HFF-Myc (cell line): Measurements from ENCODE around the gene HIVEP3.

Experiments
- DNase-seq: peaks from one replicate; pipeline ENCODE4 v3.0.0-alpha.2; 2011; ENCODE audit warnings: low read depth; ENCODE audit errors: extremely low read depth
- H3K4me3 ChIP-seq: replicated peaks from 2 replicates; pipeline ENCODE4 v1.5.1; 2011; ENCODE audit warnings: low read depth, mild to moderate bottlenecking, control low read depth, low read length
- TF ChIP-seq, protein P1 (sequence below): IDR thresholded peaks from 2 replicates; pipeline ENCODE4 v1.5.1; 2012; ENCODE audit warnings: mild to moderate bottlenecking, low read depth, low read length, control low read depth; ENCODE audit errors: missing control alignments

The HIVEP3 gene

DNA sequence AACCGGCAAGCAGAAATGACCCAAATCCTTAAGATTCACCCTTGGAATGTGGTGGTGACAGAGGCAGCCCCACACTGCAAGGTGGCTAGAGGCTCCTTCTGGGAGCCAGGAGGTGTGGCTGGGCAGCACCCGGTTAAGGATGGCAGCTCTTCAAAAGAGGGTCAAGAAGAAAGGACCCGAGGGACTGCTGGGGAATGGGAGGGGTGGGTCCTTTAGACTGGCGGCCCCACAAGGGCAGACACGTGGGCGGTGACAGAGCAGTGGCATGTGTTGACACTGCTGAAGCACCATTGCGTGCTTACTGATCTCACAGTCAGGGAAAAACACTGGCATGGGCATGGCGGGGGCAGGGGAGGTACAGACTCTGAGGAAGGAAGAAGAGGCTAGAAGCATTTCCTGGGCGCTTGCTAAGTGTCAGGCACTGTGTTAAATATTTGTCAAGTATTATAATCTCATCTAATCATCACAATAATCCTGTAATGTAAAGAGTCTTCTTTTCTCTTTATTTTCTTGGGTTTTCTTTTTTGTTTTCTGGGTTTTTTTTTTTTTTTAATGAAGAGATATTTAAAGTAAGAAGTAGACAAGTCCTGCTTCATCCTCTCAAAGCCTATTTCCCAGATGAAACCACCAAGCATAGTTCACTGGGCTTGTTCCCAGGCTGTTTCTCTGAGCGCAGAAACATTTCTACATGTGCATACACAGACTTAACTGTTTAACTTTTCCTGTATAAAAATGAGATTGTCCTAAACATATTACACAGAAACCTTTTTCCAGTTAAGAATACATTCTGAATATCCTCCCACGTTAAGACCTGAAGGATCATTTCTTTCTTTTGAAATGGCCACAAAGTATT is 268.5 kb downstream of the HIVEP3 start:
- TF ChIP-seq, protein P1, sequence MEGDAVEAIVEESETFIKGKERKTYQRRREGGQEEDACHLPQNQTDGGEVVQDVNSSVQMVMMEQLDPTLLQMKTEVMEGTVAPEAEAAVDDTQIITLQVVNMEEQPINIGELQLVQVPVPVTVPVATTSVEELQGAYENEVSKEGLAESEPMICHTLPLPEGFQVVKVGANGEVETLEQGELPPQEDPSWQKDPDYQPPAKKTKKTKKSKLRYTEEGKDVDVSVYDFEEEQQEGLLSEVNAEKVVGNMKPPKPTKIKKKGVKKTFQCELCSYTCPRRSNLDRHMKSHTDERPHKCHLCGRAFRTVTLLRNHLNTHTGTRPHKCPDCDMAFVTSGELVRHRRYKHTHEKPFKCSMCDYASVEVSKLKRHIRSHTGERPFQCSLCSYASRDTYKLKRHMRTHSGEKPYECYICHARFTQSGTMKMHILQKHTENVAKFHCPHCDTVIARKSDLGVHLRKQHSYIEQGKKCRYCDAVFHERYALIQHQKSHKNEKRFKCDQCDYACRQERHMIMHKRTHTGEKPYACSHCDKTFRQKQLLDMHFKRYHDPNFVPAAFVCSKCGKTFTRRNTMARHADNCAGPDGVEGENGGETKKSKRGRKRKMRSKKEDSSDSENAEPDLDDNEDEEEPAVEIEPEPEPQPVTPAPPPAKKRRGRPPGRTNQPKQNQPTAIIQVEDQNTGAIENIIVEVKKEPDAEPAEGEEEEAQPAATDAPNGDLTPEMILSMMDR, result no peak
- H3K4me3 ChIP-seq, result no peak overlapping the region
- no peak for DNase-seq

DNA sequence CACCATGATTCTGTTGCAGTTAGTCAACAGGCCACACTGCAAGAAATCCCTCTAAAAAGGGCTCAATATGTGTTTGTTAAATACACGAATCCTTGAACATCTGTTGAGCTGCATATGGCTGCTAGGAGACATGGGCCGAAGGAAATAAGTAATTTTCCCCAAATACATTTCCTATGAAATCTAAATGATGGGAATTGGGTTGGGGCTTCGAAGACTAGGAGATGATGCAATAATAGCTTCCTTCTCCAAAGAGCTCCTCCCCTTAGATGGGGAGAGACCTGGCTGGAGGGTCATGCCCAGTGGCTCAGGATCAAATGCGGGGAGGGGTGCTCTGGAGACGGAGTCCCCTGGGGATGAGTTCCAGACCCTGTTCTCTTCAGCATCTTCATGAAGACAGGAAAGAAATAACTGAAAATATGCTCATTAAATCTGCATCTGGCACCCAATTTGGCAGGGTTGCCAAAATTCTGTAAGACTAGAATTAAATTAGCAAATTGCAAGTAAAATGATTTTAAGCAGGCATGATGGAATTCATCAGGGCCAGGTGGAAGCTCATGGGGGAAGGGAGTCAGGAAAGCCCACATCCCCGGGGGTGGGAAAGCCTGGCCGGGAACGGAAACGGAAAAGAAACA is 269.2 kb downstream of the HIVEP3 start:
- H3K4me3 ChIP-seq, result no peak overlapping the region
- DNase-seq, result no peak
- TF ChIP-seq, protein P1, result no peak

DNA sequence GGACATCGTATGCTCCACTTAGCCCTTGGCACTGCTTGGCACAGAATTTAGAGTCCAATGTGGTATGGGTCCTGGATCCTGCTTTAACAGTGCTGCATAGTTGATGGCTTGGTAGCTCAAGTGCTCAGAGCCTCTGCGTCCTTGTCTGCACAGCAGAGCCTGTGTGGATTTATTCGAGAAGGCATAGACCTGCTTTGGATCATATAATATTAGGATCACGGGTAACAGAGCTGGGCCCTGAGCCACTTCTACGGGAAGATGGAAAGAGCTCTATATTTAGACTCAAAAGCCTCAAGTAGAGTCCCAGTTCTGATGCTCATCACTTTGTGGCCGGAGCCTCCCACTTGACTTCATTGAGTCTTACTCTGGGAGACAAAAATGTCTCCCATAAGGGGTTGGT is 269.9 kb downstream of the HIVEP3 start:
- H3K4me3 ChIP-seq, result no peak overlapping the region

DNA sequence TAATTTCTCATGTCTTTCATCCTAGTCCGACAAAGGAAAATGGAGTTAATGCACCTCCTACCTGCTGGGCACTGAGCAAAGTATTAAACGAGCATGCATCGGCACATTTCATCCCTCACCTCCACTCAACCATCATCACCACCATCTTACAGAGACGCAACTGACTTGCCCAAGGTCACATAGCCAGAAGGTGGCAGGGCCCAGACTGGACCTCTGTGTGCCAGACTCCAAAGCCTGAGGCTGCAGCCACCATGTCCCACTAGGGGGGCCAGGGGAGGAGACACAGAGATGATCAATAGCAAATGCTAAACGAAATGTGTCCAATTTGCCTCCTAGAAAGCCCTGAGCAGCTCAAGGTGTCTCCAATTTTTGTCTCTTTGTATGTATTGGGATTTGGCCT is 270.5 kb downstream of the HIVEP3 start:
- H3K4me3 ChIP-seq, result no peak overlapping the region
- no peak for DNase-seq
- TF ChIP-seq, protein P1, result no peak

More for the DNA sequence above, 269.9 kb downstream of the HIVEP3 start:
- no peak for DNase-seq
- TF ChIP-seq, protein P1, result no peak

DNA sequence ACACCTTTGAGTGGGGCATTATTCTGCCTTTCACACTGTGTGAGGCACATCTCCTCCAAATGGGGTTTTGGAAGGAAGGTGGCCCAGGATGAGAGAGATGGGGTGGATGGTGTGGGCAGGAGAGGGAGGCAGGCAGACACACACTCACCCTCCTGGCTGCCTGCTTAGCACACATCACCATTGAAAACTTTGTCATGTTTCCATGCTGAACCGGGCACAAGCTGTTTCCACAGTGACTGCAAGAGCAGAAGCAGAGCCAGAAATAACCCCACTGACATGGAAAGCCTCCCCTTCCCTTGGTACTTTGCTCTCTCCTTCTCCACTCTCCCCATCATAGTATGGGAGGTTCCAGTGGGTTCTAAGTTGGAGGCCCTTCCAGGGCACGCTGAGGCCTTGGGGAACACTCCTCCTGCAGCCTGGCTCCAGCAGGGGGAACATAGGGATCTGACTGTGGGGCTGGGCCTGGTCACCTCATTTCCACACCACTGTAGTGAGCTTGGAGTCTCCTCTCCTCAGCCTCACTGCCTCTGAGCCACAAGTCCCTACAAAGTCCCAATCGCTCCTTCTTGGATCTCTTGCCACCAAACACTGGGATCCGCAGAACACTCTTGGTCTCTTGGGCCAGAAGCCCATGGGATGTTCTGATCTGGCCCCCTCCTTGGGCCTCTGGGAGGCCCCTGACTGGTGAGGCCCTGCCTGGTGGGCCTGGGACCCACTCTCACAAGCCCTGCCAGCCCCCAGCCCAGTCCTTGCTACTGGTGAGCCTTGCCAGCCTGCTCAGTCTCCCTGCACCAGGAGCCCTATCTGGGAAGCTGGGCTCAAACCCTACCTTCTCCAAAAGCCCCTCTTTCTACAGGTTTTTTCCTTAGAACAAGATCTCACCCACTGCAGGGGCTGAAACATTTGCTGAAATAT is 271.2 kb downstream of the HIVEP3 start:
- TF ChIP-seq, protein P1, result no peak
- no peak for DNase-seq
- no peak overlapping the region for H3K4me3 ChIP-seq

DNA sequence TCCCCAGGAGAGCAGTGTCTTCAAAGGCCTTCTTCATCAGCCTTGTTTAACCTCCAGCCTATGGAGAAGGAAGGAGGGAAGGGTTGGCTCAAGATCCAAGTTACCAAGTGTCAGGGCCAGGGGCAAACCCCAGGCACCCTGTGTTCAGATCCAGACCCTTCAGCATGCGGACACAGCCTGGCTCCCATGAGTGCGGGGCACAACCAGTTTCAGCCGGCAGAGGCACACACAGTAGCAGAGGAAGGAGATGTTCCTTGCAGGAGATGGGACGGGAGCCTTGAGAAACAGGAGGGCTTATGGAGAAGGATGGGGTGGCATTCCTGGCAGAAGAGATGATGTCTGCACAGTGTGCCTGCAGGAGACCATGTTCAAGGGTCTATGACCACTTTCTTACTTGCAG is 272.5 kb downstream of the HIVEP3 start:
- no peak for DNase-seq

More for the DNA sequence above, 272.5 kb downstream of the HIVEP3 start:
- TF ChIP-seq, protein P1, result no peak
- H3K4me3 ChIP-seq, result no peak overlapping the region
